ENCODE results near the gene LTB4R2.

Gene LTB4R2

GRCh38 chr14:24355009-24355408 is 45.1 kb downstream of the LTB4R2 start:
- no peak overlapping the region for H3K4me3 ChIP-seq (ENCODE audit: low read depth, low read length)
- TF ChIP-seq, protein P1, sequence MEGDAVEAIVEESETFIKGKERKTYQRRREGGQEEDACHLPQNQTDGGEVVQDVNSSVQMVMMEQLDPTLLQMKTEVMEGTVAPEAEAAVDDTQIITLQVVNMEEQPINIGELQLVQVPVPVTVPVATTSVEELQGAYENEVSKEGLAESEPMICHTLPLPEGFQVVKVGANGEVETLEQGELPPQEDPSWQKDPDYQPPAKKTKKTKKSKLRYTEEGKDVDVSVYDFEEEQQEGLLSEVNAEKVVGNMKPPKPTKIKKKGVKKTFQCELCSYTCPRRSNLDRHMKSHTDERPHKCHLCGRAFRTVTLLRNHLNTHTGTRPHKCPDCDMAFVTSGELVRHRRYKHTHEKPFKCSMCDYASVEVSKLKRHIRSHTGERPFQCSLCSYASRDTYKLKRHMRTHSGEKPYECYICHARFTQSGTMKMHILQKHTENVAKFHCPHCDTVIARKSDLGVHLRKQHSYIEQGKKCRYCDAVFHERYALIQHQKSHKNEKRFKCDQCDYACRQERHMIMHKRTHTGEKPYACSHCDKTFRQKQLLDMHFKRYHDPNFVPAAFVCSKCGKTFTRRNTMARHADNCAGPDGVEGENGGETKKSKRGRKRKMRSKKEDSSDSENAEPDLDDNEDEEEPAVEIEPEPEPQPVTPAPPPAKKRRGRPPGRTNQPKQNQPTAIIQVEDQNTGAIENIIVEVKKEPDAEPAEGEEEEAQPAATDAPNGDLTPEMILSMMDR (IDR thresholded peaks at IDR 0.05; ENCODE audit: borderline replicate concordance, insufficient read depth, low read depth, low read length): no peak

- TF ChIP-seq, protein P1 (IDR thresholded peaks at IDR 0.05; ENCODE audit: borderline replicate concordance, insufficient read depth, low read depth, low read length): no peak
- H3K4me3 ChIP-seq (ENCODE audit: low read depth, low read length): no peak overlapping the region
Measured at GRCh38 chr14:24356208-24356607, 46.3 kb downstream of the LTB4R2 start.

DNA sequence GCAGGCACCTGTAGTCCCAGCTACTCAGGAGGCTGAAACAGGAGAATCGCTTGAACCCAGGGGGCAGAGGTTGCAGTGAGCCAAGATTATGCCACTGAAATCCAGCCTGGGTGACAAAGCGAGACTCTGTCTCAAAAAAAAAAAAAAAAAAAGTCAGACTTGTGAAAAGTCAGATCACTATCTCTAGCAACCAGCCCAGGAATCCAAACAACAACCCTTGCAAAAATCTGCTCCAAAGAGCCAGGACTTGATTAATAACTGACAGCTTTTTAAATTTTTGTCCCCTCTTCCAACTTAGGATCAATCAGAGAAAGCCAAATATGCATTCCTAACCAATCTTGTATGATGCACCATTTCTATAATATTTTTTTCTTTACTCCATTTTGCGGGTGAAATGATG is 50.3 kb downstream of the LTB4R2 start:
- TF ChIP-seq, protein P1 (IDR thresholded peaks at IDR 0.05; ENCODE audit: borderline replicate concordance, insufficient read depth, low read depth, low read length): no peak
- no peak overlapping the region for H3K4me3 ChIP-seq (ENCODE audit: low read depth, low read length)

DNA sequence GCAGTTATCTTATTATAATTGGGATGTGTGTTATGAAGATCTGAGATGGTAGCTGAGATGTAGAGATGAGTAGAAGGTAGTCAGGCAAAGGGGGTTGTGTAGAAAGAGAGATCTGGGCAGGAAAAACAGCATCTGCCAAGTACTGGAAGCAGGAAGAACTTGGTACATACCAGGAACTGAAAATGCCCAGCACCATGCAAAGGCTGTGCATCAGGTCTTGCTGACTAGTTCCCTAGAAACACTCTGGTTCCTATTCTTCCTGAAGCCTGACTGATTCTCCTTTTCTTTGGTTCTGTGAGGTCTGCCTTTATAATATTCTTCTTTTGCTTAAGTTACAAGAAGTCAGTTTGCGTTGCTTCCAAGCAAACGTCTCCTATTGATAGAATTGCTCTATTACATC is 51.4 kb downstream of the LTB4R2 start:
- H3K4me3 ChIP-seq (ENCODE audit: low read depth, low read length): no peak overlapping the region
- TF ChIP-seq, protein P1 (IDR thresholded peaks at IDR 0.05; ENCODE audit: borderline replicate concordance, insufficient read depth, low read depth, low read length): no peak
